K562 (cell line): ENCODE results near the gene GAMT. TPM values are rescaled to one million over a fixed set of nuclear protein-coding genes. Genes with fewer than 3 reads are reported as not detected.
A peak's percentile ranks its signal among the peaks of the same experiment; 100 is the strongest.

Source experiments
- CGGBP1 ChIP-seq: fragments of 250-450 bp; sonication (Bioruptor Pico); IDR thresholded peaks from 2 replicates; pipeline ENCODE4 v1.9.0; 2021; ENCODE audit warnings: mild to moderate bottlenecking
- CHD1 ChIP-seq: fragments of 200-600 bp; sonication (generic); IDR thresholded peaks from one replicate; pipeline ENCODE4 v1.6.1; 2012; ENCODE audit warnings: mild to moderate bottlenecking, moderate library complexity, low read length, inconsistent platforms
- CHD2 ChIP-seq: IDR thresholded peaks from 2 replicates; pipeline ENCODE4 v1.6.1; 2011; ENCODE audit warnings: low read depth, low read length
- ESRRA ChIP-seq: fragments of 450-650 bp; IDR thresholded peaks from 2 replicates; pipeline ENCODE4 v1.6.1; 2014; ENCODE audit warnings: low read depth, mild to moderate bottlenecking, moderate library complexity, borderline replicate concordance
- ETV6 ChIP-seq, 3 experiments: fragments of 150-350 bp in 1 of 3; sonication (generic) in 1 of 3; formaldehyde crosslinking in 1 of 3; IDR thresholded peaks; 2 replicates each; pipeline versions ENCODE4 v1.6.1 to v1.8.0; 2014 to 2022; ENCODE audit warnings: borderline replicate concordance in 2 of 3, low read depth in 2 of 3, antibody characterized with exemption in 1 of 3, low read length in 1 of 3, mild to moderate bottlenecking in 1 of 3, missing genetic modification reagents in 1 of 3
- HOXB6 ChIP-seq: fragments of 250-450 bp; sonication (Bioruptor Pico); IDR thresholded peaks from 2 replicates; pipeline ENCODE4 v1.5.1; 2022; ENCODE audit warnings: mild to moderate bottlenecking, borderline replicate concordance
- NCOA1 ChIP-seq: fragments of 450-650 bp; IDR thresholded peaks from 2 replicates; pipeline ENCODE4 v1.6.1; 2016; ENCODE audit warnings: low read depth
- NR2C2 ChIP-seq, 2 experiments: fragments of 200-800 bp in 1 of 2; sonication (Bioruptor generic) in 1 of 2; sonication (generic) in 1 of 2; formaldehyde crosslinking in 1 of 2; IDR thresholded peaks; 2 replicates each; pipeline versions ENCODE4 v1.6.1 to v1.8.0; 2016 to 2022; ENCODE audit warnings: mild to moderate bottlenecking in 1 of 2, missing compliant biosample characterization in 1 of 2, missing genetic modification characterization in 1 of 2, missing genetic modification reagents in 1 of 2
- POLR3A ChIP-seq: IDR thresholded peaks from 2 replicates; pipeline ENCODE4 v1.6.1; 2011; ENCODE audit warnings: borderline replicate concordance, mild to moderate bottlenecking, moderate library complexity; ENCODE audit not compliant: insufficient read length, insufficient read depth; ENCODE audit errors: extremely low read depth
- RNF2 ChIP-seq: sonication (generic); IDR thresholded peaks from 2 replicates; pipeline ENCODE4 v1.6.1; 2016
- SLC30A9 ChIP-seq: fragments of 250-450 bp; sonication (Bioruptor Pico); IDR thresholded peaks from 2 replicates; pipeline ENCODE4 v1.8.0; 2022; ENCODE audit warnings: mild to moderate bottlenecking, moderate library complexity
- ZNF512 ChIP-seq: IDR thresholded peaks from 2 replicates; pipeline ENCODE4 v1.6.1; 2016; ENCODE audit warnings: missing genetic modification characterization, missing compliant biosample characterization
- ZNF586 ChIP-seq: fragments of 450-650 bp; formaldehyde crosslinking; conservative IDR thresholded peaks from 2 replicates; pipeline ENCODE4 v1.4.0; 2020; ENCODE audit warnings: mild to moderate bottlenecking, moderate library complexity
- polyA plus RNA-seq, 8 experiments: library from polyadenylated mRNA; depleted of rRNA in 4 of 8; stranded (reverse) in 5 of 8; unstranded in 3 of 8; fragments of >200 nt; fragmentation: Nextera tagmentation in 2 of 8; fragmentation: Illumina TruSeq in 1 of 8; extraction: Ambion mirVana in 2 of 8; extraction: Trizol in 1 of 8; gene quantifications; 2 replicates each; pipeline versions ENCODE4 v1.2.1 to v1.2.3, GENCODE V29; 2011 to 2014; ENCODE audit warnings: inconsistent platforms in 1 of 8, missing spikeins in 1 of 8
- total RNA-seq, 7 experiments: library from RNA; depleted of rRNA in 6 of 7; stranded (reverse); fragments of >200 nt in 6 of 7; fragmentation: Illumina TruSeq in 2 of 7; extraction: Trizol in 2 of 7; gene quantifications; 2 replicates each; pipeline versions ENCODE4 v1.2.1 to v1.2.3, GENCODE V29; 2011 to 2021; ENCODE audit warnings: low replicate concordance in 1 of 7
- TF ChIP-seq, protein P1 (sequence below): fragments of 250-450 bp; sonication (Bioruptor Pico); IDR thresholded peaks from 2 replicates; pipeline ENCODE4 v1.5.0; 2021; ENCODE audit warnings: mild to moderate bottlenecking, moderate library complexity

The GAMT gene
- total and polyA plus RNA-seq, 9 of the 15 experiments (the other 6 are each of a cell fraction or from before 2014, with no cell fraction given): 1.3 to 35.3 (median 27.2) TPM

GRCh38 chr19:1383312-1384084, 17.8 kb downstream of the GAMT start, which contains the start of gene NDUFS7 (continued):
- TF ChIP-seq ETV6 (IDR thresholded peaks at IDR 0.05; ENCODE audit: borderline replicate concordance in 1 of 2, low read depth in 2 of 2, low read length in 1 of 2) (peak in 1 of 2 experiments; percentile 12; a peak in 1 of 4 replicates), ETV6 (CRISPR knock-in tag; IDR thresholded peaks at IDR 0.05; ENCODE audit: borderline replicate concordance) (peak; percentile 88; the same call in 1 of the 2 replicates), NR2C2 (CRISPR knock-in tag; IDR thresholded peaks at IDR 0.05) (peak; percentile 94), NR2C2 (tag; IDR thresholded peaks at IDR 0.05) (peak; percentile 98), CHD1 (no peak), CGGBP1 (CRISPR knock-in tag) (peak; percentile 96), HOXB6 (CRISPR knock-in tag) (no peak), CHD2 (peak; percentile 33), POLR3A (peak; percentile 90), NCOA1 (peak; percentile 99), ZNF586 (CRISPR knock-in tag) (no peak), SLC30A9 (CRISPR knock-in tag) (no peak; the same call in 1 of the 2 replicates), RNF2 (peak; percentile 98), ZNF512 (no peak), ESRRA (peak; percentile 100)
- TF ChIP-seq, protein P1, sequence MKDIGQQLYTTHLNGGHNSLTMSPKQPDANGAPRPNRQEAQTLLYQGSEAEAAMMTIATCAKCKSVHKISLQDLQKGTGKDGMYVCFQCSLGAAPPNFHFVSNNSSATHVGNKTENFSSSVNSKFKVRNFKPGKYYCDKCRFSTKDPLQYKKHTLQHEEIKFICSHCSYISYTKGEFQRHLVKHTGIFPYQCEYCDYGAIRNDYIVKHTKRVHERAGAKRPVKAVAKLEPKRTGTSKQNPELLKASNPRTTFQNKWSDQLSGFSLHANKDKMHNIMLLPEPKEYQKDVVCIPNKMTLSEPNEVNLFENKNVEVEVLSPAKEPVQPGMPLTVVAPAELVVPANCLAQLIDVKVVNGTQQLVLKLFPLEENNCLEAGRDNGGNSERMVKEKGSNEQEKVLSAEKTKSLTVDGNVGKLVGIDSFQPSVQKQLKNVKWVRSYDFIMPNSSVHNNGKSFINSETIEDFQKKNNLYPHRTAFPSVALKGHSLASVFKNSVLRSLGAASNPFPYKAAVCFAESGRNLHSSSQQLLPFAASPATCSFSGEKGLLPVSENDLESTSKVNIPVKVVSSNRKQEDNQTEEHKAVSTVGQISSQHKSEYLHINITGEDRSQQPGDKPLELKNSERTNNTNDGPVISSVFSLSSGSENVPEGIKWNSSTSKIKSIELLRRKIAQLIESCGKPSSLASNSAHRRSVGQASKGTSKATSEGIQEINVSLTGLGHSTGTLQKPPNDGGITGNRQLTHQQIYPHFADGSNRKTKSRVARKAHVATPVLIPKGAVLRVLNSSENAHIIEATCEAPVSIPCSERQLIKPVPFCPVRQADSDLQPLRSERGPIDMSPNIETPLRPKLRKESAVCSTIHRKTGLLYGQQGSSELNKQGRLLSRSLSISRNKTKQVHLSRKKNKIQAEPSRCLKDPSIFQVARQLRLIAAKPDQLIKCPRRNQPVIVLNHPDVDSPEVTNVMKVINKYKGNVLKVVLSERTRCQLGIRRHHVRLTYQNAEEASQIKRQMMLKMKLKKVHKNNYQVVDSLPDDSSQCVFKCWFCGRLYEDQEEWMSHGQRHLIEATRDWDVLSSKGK (CRISPR knock-in tag): no peak
